Stimulated activated CD8-positive, alpha-beta memory T cell treated with anti-CD3 and anti-CD28 coated beads, Interleukin-7, amount 100 ng/mL, for 24 hours (primary cell): ENCODE data around the gene STBD1.
"Not testable (repeated sequence)": the region's sequence is repeated elsewhere in the genome, so short reads cannot be mapped to it uniquely, and the experiment has no call there.

Experiments
- DNase-seq: peaks from one replicate; pipeline ENCODE4 v3.0.0-alpha.2; 2020; ENCODE audit warnings: low read depth

The STBD1 gene

DNA sequence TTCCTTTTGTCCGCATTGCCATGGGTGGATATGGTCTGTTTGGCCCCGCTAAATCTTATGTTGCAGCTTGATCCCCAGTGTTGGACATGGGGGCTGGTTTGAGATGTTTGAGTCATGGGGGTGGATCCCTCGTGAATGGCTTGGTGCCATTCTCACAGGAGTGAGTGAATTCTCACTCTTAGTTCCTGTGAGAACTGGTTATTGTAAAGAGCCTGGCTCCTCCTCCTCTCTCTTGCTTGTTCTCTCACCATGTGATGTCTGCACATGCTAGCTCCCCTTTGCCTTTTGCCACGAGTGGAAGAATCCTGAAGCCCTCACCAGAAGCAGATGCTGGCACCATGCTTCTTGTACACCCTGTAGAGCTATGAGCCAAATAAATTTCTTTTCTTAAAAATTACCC lies 22.6 kb upstream of the STBD1 start:
- DNase-seq, result no peak

DNA sequence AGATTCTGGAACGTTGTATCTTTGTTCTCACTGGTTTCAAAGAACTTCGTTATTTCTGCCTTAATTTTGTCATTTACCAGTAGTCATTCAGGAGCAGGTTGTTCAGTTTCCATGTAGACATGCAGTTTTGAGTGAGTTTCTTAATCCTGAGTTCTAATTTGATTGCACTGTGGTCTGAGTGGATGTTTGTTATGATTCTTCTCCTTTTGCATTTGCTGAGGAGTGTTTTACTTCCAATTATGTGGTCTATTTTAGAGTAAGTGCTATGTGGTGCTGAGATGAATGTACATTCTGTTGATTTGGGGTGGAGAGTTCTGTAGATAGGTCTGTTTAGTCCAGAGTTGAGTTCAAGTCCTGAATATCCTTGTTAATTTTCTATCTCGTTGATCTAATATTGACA lies 18.7 kb upstream of the STBD1 start:
- DNase-seq, result not testable (repeated sequence)

DNA sequence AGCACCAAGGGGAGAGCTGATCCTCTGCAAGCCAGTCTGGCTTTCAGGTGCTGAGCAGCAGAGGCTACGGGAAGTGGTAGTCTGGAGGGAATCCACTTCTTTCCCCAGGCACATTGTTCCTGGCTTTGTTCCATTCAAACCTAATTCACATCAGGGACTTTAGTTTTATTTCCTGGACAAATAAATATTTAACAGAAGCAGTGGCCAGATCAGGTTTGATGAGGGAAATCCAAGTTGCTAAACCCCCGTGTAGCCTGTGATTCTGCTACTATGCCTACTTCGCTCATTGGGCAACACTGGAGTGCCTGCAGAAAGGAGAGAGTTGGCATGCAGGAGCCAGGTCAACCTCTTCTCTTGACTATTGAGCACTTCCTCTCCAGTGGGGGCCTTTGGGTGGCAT lies 13.8 kb upstream of the STBD1 start:
- DNase-seq, result no peak

DNA sequence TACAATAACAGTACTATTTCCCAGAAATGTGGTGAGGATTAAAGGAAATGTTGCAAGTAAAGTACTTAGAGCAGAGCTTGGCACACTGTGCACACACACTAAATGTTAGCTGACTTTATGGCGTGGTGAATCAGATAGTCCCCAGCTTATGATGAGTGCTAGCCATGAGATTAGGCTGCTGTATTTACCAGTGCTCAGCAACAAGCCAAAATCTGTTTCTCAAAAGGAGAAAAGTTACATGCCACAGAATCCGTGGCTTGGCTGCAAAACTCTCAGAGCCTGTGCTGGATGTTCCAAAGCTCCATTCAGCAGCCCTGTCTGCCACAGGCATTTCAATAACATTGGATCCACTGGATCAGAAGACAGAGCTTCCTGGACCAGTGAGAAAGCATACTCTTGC lies 12.8 kb upstream of the STBD1 start:
- DNase-seq, result no peak

DNA sequence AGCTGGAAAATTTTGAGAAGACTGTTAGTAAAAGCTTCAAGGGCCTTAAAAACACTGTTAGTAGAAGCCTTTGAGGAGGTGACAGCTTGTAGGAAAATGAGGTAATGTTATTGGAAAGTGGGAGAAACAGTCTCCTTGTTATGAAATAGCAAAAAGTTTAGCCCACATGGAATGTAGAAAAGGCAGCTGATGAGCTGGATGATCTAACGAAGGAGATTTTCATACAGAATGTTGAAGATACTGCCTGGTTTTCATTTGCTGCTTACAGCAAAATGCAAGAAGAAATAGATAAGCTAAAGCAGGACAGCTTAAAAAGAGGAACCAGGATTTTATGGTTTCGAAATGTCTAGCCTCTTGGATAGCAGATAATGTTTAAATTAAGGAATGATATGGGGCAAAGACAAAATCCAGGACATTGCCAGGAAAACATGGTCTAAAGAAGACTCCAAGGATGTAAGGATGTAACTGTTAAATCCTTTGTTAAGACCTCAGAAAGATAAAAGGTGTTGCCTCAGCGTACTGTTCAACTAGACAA lies 10.2 kb upstream of the STBD1 start:
- no peak for DNase-seq

DNA sequence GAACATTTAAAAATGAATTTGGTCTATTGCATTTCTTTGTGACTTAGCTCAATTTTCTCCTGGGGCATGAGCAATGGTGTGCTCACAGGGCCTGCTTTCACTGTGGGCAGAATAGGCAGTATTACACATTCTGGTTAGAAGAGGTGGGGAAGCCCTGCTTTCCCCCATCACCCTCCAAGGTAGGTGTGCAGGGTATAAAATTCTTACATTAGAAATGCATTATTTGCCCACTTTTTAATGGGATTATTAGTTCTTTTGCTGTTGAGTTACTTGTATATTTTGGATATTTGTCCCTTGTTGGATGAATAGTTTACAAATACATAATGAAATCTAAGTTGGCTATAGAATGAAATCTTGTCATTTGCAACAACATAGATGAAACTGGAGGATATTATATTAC lies 8.3 kb upstream of the STBD1 start:
- no peak for DNase-seq

DNA sequence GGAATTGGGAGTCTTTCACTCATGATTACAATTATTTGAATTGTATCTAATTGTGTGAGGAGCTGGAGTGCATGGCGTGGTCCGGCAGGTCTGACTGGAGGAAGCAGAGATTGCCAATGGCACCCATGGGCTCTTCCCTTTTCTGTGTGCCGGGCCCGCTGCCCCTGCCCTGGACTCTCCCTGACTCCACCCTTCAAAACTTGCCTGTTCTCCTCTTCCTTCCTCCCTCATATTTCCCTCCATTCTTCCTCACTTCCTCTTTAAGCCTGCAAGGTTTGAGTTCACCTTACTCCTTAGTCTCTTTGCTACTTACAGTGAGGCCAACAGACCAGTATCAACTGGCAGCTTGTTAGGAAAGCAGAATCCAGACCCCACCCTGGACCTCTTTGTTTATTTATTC lies 6.5 kb upstream of the STBD1 start:
- DNase-seq, result no peak

DNA sequence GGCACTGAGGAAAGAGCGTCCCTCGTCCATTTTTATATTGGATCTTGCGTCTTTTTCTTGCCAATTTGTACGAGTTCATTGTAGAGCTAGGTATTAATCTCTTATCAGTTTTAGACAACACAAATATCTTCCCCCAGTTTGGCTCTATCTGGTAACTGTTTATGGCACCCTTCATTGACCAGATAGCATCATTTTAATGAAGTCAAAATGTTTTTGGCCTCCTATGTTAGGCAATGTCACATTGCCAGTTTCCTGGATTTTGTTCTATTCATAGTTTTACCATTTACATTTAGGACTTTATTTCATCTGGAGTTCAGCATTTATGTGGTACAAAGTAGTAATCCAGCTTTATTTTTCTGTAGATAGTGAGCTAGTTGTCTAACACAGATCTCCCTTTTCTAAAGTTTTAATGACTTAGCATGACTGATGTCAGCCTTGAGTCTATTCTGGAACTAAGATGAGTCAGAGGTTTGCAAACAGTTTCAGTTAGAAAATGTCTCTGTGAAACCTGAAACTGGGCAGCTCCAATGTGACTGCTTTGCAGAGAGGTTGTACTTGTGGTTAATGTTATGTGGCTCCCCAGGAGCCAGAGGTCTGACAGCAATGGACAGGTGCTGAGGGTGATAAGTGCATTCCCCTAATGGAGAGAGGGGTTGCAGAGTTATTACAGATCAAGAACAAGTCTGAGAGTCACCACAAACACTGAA lies 5.3 kb upstream of the STBD1 start:
- DNase-seq, result no peak

DNA sequence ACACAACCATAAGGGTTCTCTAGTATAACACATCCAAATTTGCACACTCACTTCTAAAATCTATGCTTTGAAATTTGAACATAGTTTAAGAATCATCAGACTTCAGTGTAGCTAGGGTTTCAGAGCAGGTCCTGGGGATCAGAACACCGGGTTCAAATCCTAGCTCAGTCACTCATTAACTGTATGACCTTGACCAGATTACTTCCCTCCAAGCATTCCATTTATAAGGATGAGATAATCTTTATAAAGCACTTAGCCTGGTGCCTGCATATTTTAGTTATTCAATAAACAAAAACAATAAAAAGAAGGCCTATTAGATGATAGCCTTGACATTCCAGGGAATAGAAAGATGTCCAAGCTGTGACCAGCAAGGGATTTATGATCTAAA lies 4.8 kb upstream of the STBD1 start:
- DNase-seq, result no peak

DNA sequence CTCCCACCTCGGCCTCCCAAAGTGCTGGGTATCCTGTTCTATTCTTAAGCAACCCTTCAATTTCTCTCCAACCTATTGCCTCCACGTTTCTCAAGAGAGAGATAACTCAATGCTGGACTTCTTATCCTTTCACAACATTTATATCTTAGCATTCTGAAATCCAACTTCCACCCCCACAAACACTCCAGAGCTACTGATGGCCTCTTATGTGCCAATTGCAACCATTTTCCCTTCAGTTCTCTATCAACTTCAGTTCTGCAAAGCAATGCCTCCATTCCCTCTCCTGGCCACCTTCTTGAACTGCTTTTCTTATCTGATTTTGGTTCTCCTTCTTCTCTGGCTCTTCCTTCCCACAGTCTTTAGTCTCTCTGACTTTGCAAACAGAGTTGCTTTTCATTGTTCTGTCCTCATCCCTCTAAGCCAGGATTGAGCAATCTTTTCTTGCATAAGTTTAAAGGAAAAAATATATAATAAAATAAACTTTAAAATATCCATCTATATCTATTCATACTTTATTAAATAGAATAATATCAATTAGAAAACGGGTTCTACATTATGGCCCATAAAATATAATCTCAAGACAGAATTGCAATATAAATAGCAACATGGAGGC lies 3.6 kb upstream of the STBD1 start:
- DNase-seq, result no peak

DNA sequence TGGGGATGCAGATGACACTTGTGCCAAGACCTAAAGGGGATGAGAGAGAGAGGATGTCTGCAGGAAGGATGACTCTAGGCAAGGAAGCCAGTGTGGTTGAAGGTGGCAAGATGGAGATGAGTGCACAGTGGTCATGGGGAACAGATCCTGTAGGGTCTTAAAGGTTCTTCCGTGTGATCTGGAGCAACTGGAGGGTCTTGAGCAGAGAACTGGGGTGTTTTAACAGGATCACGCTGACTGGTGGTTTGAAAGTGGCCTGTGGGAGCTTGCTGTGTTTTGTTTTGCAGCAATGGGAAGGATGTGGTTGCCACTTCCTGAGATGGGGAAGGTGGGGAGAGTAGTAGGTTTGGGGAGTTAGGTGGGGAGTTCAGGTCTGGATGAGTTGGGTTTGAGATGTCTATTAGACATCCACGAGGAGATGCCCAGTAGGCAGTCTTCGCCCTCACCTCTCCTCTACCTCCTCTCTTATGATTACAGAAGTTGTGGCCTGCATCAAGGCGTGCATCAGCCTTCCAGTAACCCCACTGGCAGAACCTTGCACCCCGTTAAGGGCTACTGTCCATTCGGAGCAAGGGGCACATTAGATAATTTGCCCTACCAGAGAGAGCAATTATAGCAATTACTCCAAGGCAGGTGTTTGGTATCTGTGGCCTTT lies 1.4 kb upstream of the STBD1 start:
- no peak for DNase-seq

DNA sequence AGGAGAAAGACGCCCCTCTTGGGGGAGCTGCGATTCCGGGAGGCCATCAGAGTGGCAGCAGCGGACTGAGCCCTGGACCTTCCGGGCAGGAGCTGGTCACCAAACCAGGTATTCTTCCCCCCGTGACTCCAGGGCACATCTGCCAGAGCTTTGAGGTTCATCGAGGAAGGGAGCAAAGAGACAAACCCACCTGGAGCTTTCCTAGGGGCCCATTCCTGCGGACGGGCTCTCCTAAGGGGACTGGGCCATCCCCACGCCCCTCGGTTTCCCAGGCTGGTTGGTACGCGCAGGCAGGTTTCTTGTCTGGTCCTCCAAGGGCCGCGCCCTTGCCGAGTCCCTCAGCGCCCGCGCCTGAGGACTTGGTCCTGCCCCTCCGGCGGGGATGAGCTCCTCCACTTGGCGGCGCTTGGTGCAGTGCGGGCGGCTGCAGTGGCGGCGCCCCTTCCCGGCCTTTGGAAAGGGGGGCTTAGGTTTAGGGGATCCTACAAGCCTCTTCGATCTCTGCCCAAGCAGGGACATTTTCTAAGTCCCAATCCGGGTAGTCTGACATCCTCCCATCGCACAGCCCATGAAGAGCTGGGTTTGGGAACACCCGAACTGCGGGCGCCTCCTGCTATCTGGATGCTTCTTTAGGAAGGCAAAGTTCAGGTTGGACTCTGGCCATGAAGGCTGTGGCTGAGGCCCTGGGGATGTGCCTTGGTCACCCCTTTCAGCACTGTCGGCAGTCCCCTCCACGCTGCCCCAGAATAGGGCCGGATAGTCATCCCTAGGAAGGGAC lies 538 bp downstream of the STBD1 start:
- no peak for DNase-seq

DNA sequence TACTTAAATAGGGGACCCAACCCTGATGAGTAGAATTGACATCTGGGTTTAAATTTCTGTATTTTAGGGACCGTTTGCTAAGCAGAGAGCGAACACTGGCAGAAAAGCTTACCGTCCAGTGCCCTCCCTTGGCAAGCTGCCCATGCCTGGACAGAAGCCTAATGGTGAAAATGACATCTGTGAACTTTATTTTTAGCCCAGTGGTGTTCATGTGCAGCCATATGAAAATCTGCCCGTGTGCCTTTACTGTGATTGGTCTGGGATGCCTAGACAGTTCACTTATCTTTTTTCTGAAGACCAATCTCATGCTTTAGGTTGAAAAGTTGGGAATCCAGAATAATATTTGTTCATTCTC lies 1.1 kb downstream of the STBD1 start:
- DNase-seq, result no peak

DNA sequence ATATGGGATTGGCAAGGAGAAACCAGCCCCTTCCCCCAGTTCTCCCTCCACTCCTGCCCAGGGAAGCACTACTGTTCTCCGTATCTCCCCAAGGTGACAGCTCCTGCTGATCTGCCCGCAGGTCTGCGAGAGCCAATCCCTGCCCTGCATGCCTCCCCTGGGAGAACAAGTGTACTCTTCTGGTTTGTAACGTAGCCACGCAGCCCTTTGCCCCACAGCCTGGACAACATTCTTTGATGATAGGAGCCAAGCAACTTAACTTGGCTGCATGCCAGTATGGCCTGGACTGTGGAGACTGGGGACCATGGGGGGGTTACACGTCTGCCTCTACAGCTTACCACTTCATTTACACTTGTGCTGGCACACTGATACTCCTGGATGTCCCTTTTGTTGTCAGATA lies 2.0 kb downstream of the STBD1 start:
- DNase-seq, result no peak

DNA sequence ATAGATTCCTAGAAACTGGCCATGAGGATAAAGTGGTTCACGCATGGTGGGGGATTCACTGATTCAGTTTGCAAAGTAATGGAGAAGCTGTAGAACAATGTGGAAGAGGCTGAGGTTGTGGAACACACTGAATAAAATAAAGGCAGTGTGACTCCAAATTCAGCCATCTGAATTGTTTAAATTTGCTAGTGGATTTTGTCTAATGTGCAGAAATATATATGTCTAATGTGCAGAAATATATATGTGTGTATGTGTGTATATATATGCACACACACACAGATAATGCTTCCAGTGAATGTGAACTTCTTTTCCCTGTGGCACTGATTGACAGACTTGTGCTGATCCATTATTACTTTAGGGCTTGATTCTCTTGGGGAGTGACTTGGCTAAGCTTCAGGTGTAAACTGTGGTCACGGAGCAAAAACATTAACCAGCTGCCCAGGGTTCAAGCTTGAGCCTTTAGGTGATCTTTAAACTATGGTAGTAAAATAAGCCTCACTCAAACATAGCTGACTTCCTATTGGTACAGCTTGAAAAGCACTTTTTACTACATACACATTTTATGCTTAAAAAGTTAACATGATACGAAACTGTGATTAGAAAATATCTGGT lies 3.5 kb downstream of the STBD1 start:
- DNase-seq, result no peak

DNA sequence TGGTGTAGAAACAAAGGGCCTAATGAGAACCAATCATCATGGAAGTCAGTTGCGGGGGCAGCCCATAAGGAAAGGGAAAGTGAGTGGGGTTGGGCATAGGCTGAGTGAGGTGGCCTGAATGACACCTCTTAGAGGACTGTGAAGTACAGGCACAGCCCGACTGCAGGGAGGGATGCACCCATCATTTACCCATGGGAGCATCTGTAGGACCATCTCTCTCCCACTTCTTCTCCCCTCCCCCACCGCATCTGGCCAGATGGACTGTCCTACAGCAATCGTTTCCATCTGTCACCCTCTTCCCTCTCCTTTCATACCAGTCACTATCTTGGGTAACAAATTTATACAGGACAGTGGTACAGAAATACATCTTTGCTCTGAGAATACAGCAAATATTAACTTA lies 4.2 kb downstream of the STBD1 start:
- DNase-seq, result no peak

DNA sequence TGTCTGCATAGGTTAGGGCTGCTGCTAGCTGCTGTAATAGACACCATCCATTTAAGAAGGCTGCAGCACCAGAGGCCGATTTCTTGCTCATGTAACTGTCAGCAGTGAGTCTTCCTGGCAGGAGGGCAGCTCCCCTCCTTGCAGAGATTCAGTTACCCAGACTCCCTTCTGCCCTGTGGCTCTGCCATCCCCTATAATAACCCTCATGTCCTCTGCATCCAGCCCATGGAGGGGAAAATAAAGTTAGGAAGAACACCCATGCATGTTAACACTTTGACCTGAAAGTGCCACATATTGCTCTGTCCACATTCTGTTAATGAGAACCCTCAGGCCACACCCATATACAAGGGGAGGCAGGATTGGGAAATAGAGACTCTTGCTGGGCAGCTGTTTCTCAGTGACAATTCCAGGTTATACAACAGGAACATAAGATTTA lies 5.4 kb downstream of the STBD1 start:
- no peak for DNase-seq

DNA sequence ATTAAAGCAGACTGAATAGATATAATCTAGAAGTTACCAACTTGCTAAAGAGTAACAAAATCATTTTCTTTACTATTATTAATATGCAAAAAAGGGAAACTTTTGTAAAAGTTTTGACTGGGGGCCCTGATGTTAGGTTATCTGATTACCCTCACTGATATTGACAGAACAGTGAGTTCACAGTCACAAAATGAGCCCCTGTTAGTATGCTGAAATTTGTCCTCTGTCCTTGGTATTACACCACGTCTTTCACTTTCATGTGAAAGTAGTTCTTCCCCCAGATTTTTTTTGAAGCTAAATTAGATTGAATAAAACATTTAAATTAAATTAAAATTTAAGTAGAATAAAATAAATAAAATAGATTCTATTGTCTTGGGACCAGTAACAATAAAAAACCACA lies 5.9 kb downstream of the STBD1 start:
- no peak for DNase-seq

DNA sequence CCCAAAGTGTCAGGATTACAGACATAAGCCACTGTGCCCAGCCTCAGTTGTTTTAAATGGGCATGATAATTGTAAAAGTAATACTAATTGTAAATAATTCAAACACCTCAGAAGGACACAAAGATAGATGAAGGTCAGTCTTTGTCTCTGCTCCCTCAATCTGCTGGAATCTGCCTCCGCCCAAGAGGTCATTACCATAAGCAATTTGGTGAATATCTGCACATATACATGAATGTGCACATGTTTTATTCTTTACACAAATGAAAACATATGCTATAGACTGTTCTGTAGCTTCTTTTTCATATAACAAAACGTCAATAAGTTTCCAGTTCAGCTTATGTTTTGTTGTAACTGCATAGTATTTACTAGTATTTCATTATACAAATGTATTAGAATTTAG lies 7.0 kb downstream of the STBD1 start:
- no peak for DNase-seq

DNA sequence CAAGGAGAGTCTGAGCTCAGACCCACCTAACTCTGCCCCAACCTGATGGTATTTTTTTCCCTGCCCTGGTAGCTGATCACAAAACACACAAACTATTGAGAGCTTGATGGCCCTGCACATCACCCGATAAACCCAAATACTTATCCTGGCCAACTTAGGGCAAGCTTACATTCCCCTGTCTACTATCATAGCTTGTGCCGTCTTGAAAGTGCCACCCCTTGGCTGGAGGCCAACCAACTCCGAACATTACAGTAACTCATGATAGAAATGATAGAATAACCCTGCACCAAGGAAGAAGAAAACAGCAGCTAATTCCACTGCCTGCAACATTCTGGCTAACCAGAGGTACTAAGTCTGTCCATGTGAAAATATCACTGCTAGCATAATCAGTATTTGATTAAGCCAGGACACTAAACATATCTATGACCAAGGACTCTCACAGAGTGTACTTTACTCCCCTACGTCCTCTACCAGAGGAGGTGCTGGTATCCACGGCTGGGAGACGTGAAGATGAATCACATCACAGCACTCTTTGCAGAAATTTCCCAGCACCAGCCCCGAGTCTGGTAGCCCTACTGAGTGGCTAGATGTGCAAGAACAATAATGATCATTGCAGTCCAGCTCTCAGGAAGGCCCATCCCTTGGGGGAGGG lies 8.9 kb downstream of the STBD1 start:
- no peak for DNase-seq

DNA sequence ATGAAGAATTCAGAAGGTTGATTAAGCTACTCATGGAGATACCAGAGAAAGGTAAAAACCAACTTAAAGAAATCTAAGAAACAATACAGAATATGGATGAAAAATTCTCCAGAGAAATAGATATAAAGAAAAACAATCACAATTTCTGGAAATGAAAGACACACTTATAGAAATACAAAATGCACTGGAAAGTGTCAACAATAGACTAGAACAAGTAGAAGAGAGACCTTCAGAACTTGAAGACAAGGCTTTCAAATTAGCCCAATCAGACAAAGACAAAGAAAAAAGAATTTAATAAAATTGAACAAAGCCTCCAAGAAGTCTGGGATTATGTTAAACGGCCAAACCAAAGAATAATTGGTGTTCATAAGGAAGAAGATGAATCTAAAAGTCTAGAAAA lies 9.6 kb downstream of the STBD1 start:
- no peak for DNase-seq

DNA sequence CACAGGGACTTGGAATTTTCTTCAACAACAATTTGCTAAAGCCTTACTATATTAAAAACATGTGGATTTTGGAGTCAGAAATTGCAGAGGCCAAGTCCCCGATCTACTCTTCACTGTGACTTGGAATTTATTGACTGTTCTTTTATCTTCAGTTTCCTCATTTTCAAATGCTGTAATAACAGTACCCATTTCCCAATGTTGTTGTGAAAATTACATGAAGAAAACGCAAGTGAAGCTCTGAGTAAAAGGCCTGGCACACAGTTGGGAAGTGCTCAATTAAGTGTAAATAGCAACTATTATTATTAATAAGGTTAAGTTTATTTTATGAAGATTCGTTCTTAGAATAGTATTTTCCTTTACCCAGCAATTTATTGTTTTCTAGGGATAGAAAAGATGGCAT lies 15.7 kb downstream of the STBD1 start:
- no peak for DNase-seq
